ENCODE data around the gene EMSY. TPM values are rescaled to one million over a fixed set of nuclear protein-coding genes. Genes with fewer than 3 reads are reported as not detected.
A peak's percentile ranks its signal among the peaks of the same experiment; 100 is the strongest.

EMSY gene
- total and polyA plus RNA-seq, 3 donors from 2014 or later = 23.1 to 45.5 (median 35.7) TPM

GRCh38 chr11:76577226-76577920 is 132.6 kb downstream of the EMSY start:
- no peaks in the 10 kb centered on the region for H3K9me3 ChIP-seq
- TF ChIP-seq CTCF (IDR thresholded peaks at IDR 0.05) (no peak), POLR2A (IDR thresholded peaks at IDR 0.05) (no peak)
- peaks cover 4% of the 10 kb centered on the region for H3K4me1 ChIP-seq
- no peaks in the 10 kb centered on the region for H3K36me3 ChIP-seq (ENCODE audit: low read depth, missing control alignments)
- DNase-seq = no peak
- H3K4me3 ChIP-seq = no peak overlapping the region
- WGBS, 2 donors = 80 to 86% methylated on average over 1 to 12 of the region's 12 CpGs
- H3K27ac ChIP-seq = no peak overlapping the region
- no peaks in the 10 kb centered on the region for H3K27me3 ChIP-seq
- intact Hi-C loops (cut with DNase I; ENCODE audit: low total_unique reads) = no loop called here

GRCh38 chr11:76577921-76578653 is 133.3 kb downstream of the EMSY start:
- 80 to 87% methylated on average over 10 to 11 of the region's 11 CpGs for WGBS, 2 donors
- H3K4me1 ChIP-seq = peaks cover 4% of the 10 kb centered on the region
- H3K27me3 ChIP-seq = no peaks in the 10 kb centered on the region
- H3K36me3 ChIP-seq (ENCODE audit: low read depth, missing control alignments) = no peaks in the 10 kb centered on the region
- no peak overlapping the region for H3K4me3 ChIP-seq
- TF ChIP-seq POLR2A (IDR thresholded peaks at IDR 0.05) = no peak
- no peak for TF ChIP-seq CTCF (IDR thresholded peaks at IDR 0.05)
- DNase-seq = no peak
- H3K27ac ChIP-seq = peak overlapping the region; percentile 37 to 77
- intact Hi-C loops (cut with DNase I; ENCODE audit: low total_unique reads) = no loop called here
- no peaks in the 10 kb centered on the region for H3K9me3 ChIP-seq

GRCh38 chr11:76578654-76579055 is 133.8 kb downstream of the EMSY start:
- Histone ChIP-seq H3K27ac (peak overlapping the region; percentile 37 to 77), H3K9me3 (no peaks in the 10 kb centered on the region), H3K4me3 (no peak overlapping the region), H3K4me1 (peaks cover 4% of the 10 kb centered on the region), H3K27me3 (no peaks in the 10 kb centered on the region), H3K36me3 (ENCODE audit: low read depth, missing control alignments) (no peaks in the 10 kb centered on the region)
- WGBS, 2 donors = 52 to 64% methylated on average over 11 of the region's 11 CpGs
- intact Hi-C loops (cut with DNase I; ENCODE audit: low total_unique reads) = no loop called here
- DNase-seq = peak; percentile 35
- TF ChIP-seq POLR2A (IDR thresholded peaks at IDR 0.05) (no peak), CTCF (IDR thresholded peaks at IDR 0.05) (no peak)

- peak; percentile 14 to 37 (median 25) for TF ChIP-seq CTCF (IDR thresholded peaks at IDR 0.05)
- no peak for TF ChIP-seq POLR2A (IDR thresholded peaks at IDR 0.05)
- Histone ChIP-seq H3K27ac (peak overlapping the region; percentile 37 to 77), H3K4me3 (no peak overlapping the region), H3K4me1 (peaks cover 4% of the 10 kb centered on the region), H3K9me3 (no peaks in the 10 kb centered on the region), H3K27me3 (no peaks in the 10 kb centered on the region), H3K36me3 (ENCODE audit: low read depth, missing control alignments) (no peaks in the 10 kb centered on the region)
- WGBS, 2 donors = 43 to 49% methylated on average over 16 to 18 of the region's 18 CpGs
- DNase-seq = peak; percentile 53
- intact Hi-C loops (cut with DNase I; ENCODE audit: low total_unique reads) = no loop called here
Observed at GRCh38 chr11:76579056-76579751, 134.4 kb downstream of the EMSY start.

All from testis (tissue), 3 donors.